Hepatocyte (in vitro differentiated cells): ENCODE measurements around the gene PIK3C2B.

Experiments
- CTCF ChIP-seq: fragments of 200-600 bp; sonication (generic); IDR thresholded peaks from 2 replicates; pipeline ENCODE4 v1.5.1; 2016; ENCODE audit warnings: antibody characterized with exemption, mild to moderate bottlenecking; ENCODE audit not compliant: poor library complexity
- EZH2 ChIP-seq: fragments of 200-600 bp; sonication (generic); IDR thresholded peaks from 2 replicates; pipeline ENCODE4 v1.6.1; 2016; ENCODE audit warnings: antibody characterized with exemption, mild to moderate bottlenecking, borderline replicate concordance
- EZH2phosphoT487 ChIP-seq: fragments of 200-600 bp; sonication (generic); IDR thresholded peaks from one replicate; pipeline ENCODE4 v1.6.1; 2018; ENCODE audit warnings: antibody characterized with exemption, mild to moderate bottlenecking, low read depth, moderate library complexity; ENCODE audit not compliant: unreplicated experiment, severe bottlenecking

- no peak for TF ChIP-seq CTCF
- TF ChIP-seq EZH2 = no peak
- no peak for TF ChIP-seq EZH2phosphoT487
Observed at GRCh38 chr1:204513117-204513716, 18.6 kb upstream of the PIK3C2B start.
